ENCODE data around the gene METTL25. TPM values are rescaled to one million over a fixed set of nuclear protein-coding genes. Genes with fewer than 3 reads are reported as not detected.

The METTL25 gene
- polyA plus RNA-seq, 1 donor: 9.4 TPM

DNA sequence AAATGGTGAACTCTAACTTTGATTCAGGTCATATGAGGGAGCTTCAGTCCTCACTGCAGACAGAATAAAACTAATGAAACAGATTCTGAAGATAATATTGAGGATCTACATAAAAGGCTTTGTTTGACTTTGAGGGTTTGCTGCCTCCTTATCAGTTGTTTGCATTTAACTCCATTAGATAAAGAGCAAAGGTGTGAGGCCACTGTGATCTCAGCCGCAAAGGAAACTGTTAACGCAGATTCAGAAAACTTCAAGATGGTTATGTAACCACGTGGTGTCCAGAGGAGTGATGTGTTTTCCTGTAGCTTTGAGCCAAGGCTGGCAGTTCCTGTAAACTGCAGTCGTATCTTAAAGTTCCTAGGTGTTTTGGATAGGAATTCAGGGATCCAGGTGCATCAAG, 67.8 kb downstream of the METTL25 start:
- WGBS (ENCODE audit: insufficient coverage, low lambda C conversion rate): no CpG with 5 or more reads among the region's 4 CpGs
- Histone ChIP-seq H3K36me3 (ENCODE audit: control insufficient read depth, insufficient read depth, low read length) (no peaks in the 10 kb centered on the region), H3K27me3 (ENCODE audit: control insufficient read depth, insufficient read depth, low read length) (no peaks in the 10 kb centered on the region), H3K4me1 (ENCODE audit: control insufficient read depth, insufficient read depth, low read length) (no peaks in the 10 kb centered on the region), H3K27ac (ENCODE audit: low read length) (no peak overlapping the region), H3K4me3 (ENCODE audit: low read length) (no peak overlapping the region), H3K9me3 (ENCODE audit: control insufficient read depth, low read depth, low read length) (no peaks in the 10 kb centered on the region)
- peak in 1 of 2 donors; percentile 8 for DNase-seq

DNA sequence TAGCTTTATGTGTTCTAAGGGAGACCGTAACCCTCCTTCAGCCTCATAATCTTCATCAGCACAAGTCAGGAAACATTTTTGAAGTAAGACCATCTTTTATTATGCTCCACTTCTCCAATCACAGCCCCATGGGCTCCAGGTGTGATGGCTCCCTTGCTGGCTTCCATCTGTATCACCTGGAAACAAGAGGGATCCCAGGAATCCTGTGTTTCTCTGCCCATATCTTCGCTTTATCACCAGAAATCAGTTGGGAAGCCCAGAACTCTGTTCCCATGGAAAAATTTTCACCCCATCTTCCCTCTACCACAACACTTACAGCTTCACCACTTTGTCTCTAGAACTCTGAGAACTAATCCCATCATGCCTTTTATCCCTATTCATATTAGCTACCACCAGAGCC, 68.3 kb downstream of the METTL25 start:
- no peaks in the 10 kb centered on the region for H3K36me3 ChIP-seq (ENCODE audit: control insufficient read depth, insufficient read depth, low read length)
- DNase-seq: no peak
- no peaks in the 10 kb centered on the region for H3K4me1 ChIP-seq (ENCODE audit: control insufficient read depth, insufficient read depth, low read length)
- H3K27ac ChIP-seq (ENCODE audit: low read length): no peak overlapping the region
- WGBS (ENCODE audit: insufficient coverage, low lambda C conversion rate): no CpG with 5 or more reads among the region's 2 CpGs
- no peak overlapping the region for H3K4me3 ChIP-seq (ENCODE audit: low read length)
- H3K9me3 ChIP-seq (ENCODE audit: control insufficient read depth, low read depth, low read length): no peaks in the 10 kb centered on the region
- no peaks in the 10 kb centered on the region for H3K27me3 ChIP-seq (ENCODE audit: control insufficient read depth, insufficient read depth, low read length)

DNA sequence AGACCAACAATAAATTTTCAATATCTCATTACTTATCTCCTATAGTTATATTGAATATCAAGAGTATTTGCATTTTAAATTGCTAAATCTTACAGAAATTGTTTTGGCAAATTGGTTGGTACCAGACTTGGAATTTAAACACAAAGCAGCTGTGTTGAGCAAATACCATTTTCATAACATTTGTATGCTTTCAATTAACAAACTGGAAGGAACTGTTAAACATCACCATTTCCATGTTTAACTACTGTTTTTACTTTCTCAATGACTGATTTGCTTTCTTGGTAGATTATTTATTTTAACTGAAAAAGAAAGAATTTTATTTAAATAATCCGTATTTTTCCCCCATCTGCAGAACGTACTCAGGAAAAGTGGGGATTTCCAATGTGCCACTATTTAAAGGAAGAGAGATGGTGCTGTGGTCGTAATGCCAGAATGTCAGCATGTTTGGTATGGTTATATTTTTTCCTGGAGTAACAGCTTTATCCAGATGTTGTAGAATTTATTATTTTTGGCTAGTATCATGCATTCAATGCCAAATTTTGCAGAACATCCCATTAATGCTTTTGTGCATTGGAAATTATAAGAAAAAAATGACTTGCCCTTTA, 72.3 kb downstream of the METTL25 start:
- no peak for DNase-seq
- Histone ChIP-seq H3K27ac (ENCODE audit: low read length) (no peak overlapping the region), H3K4me3 (ENCODE audit: low read length) (no peak overlapping the region), H3K4me1 (ENCODE audit: control insufficient read depth, insufficient read depth, low read length) (no peaks in the 10 kb centered on the region), H3K9me3 (ENCODE audit: control insufficient read depth, low read depth, low read length) (no peaks in the 10 kb centered on the region), H3K27me3 (ENCODE audit: control insufficient read depth, insufficient read depth, low read length) (no peaks in the 10 kb centered on the region), H3K36me3 (ENCODE audit: control insufficient read depth, insufficient read depth, low read length) (no peaks in the 10 kb centered on the region)
- no CpG with 5 or more reads among the region's 3 CpGs for WGBS (ENCODE audit: insufficient coverage, low lambda C conversion rate)

DNA sequence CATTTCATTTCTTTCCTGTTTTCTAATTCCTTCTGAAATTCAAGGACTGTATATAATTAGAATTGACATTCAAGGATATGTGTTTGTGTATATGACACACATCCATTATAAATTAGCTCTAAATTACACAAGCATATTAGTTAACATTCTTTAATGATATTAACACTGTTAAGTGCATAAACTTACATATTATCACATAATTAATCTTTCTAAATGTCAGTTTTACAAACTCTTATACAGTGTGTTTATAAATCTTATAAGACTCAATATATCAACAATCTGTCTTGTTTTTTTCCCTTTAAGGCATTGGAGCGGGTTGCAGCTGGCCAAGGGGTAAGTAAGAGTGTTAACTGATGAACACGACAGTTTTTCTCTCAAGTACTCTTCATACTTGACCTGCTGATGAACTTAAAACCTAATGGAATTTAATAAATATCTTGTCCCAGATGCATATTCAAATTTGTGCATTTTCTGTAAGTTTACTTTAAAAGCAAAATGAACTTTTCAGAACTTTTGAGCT, 76.1 kb downstream of the METTL25 start:
- Histone ChIP-seq H3K4me3 (ENCODE audit: low read length) (no peak overlapping the region), H3K36me3 (ENCODE audit: control insufficient read depth, insufficient read depth, low read length) (no peaks in the 10 kb centered on the region), H3K4me1 (ENCODE audit: control insufficient read depth, insufficient read depth, low read length) (no peaks in the 10 kb centered on the region), H3K27me3 (ENCODE audit: control insufficient read depth, insufficient read depth, low read length) (no peaks in the 10 kb centered on the region), H3K9me3 (ENCODE audit: control insufficient read depth, low read depth, low read length) (no peaks in the 10 kb centered on the region), H3K27ac (ENCODE audit: low read length) (no peak overlapping the region)
- DNase-seq: no peak
- WGBS (ENCODE audit: insufficient coverage, low lambda C conversion rate): 80% methylated on average over 1 of the region's 2 CpGs

GRCh38 chr12:82436354-82436753, 78.0 kb downstream of the METTL25 start:
- DNase-seq: no peak
- Histone ChIP-seq H3K27ac (ENCODE audit: low read length) (no peak overlapping the region), H3K36me3 (ENCODE audit: control insufficient read depth, insufficient read depth, low read length) (peaks cover 4% of the 10 kb centered on the region), H3K27me3 (ENCODE audit: control insufficient read depth, insufficient read depth, low read length) (no peaks in the 10 kb centered on the region), H3K9me3 (ENCODE audit: control insufficient read depth, low read depth, low read length) (no peaks in the 10 kb centered on the region), H3K4me1 (ENCODE audit: control insufficient read depth, insufficient read depth, low read length) (no peaks in the 10 kb centered on the region), H3K4me3 (ENCODE audit: low read length) (no peak overlapping the region)
- WGBS (ENCODE audit: insufficient coverage, low lambda C conversion rate): 70% methylated on average over 1 of the region's 1 CpG

GRCh38 chr12:82437744-82438143, 79.4 kb downstream of the METTL25 start:
- Histone ChIP-seq H3K9me3 (ENCODE audit: control insufficient read depth, low read depth, low read length) (no peaks in the 10 kb centered on the region), H3K4me3 (ENCODE audit: low read length) (no peak overlapping the region), H3K4me1 (ENCODE audit: control insufficient read depth, insufficient read depth, low read length) (no peaks in the 10 kb centered on the region), H3K27me3 (ENCODE audit: control insufficient read depth, insufficient read depth, low read length) (no peaks in the 10 kb centered on the region), H3K27ac (ENCODE audit: low read length) (no peak overlapping the region), H3K36me3 (ENCODE audit: control insufficient read depth, insufficient read depth, low read length) (peaks cover 11% of the 10 kb centered on the region)
- no peak for DNase-seq
- WGBS (ENCODE audit: insufficient coverage, low lambda C conversion rate): 90% methylated on average over 2 of the region's 3 CpGs

DNA sequence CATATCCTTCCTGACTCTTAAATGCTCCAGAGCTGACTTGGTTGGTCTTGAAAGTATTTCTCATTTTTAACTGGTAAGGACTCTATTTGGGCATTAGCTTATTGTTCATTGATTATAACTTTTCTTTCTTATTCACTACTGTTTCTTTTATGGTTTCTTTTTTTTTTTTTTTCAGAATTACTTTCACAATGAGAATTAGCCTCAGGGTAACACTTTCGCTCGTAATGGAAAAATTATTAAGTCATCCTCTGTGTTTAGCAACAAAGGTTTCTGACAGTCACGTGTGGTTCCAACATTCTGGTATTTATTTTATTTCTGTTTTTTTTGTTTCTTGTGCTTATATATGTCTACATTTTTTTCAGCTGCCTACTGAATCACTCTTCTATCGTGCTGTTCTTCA, 80.0 kb downstream of the METTL25 start:
- Histone ChIP-seq H3K27me3 (ENCODE audit: control insufficient read depth, insufficient read depth, low read length) (no peaks in the 10 kb centered on the region), H3K27ac (ENCODE audit: low read length) (no peak overlapping the region), H3K4me3 (ENCODE audit: low read length) (no peak overlapping the region), H3K36me3 (ENCODE audit: control insufficient read depth, insufficient read depth, low read length) (peaks cover 11% of the 10 kb centered on the region), H3K9me3 (ENCODE audit: control insufficient read depth, low read depth, low read length) (no peaks in the 10 kb centered on the region), H3K4me1 (ENCODE audit: control insufficient read depth, insufficient read depth, low read length) (no peaks in the 10 kb centered on the region)
- no peak for DNase-seq
- WGBS (ENCODE audit: insufficient coverage, low lambda C conversion rate): 100% methylated on average over 4 of the region's 4 CpGs

- H3K27ac ChIP-seq (ENCODE audit: low read length): no peak overlapping the region
- no peaks in the 10 kb centered on the region for H3K9me3 ChIP-seq (ENCODE audit: control insufficient read depth, low read depth, low read length)
- no peak for DNase-seq
- WGBS (ENCODE audit: insufficient coverage, low lambda C conversion rate): no CpG with 5 or more reads among the region's 1 CpG
- no peaks in the 10 kb centered on the region for H3K4me1 ChIP-seq (ENCODE audit: control insufficient read depth, insufficient read depth, low read length)
- H3K36me3 ChIP-seq (ENCODE audit: control insufficient read depth, insufficient read depth, low read length): peaks cover 11% of the 10 kb centered on the region
- H3K27me3 ChIP-seq (ENCODE audit: control insufficient read depth, insufficient read depth, low read length): no peaks in the 10 kb centered on the region
- no peak overlapping the region for H3K4me3 ChIP-seq (ENCODE audit: low read length)
Measured at GRCh38 chr12:82440885-82441284, 82.6 kb downstream of the METTL25 start.

- Histone ChIP-seq H3K4me3 (ENCODE audit: low read length) (no peak overlapping the region), H3K27me3 (ENCODE audit: control insufficient read depth, insufficient read depth, low read length) (no peaks in the 10 kb centered on the region)
- WGBS (ENCODE audit: insufficient coverage, low lambda C conversion rate): 100% methylated on average over 2 of the region's 2 CpGs
Measured at GRCh38 chr12:82448911-82449578, 90.7 kb downstream of the METTL25 start.

DNA sequence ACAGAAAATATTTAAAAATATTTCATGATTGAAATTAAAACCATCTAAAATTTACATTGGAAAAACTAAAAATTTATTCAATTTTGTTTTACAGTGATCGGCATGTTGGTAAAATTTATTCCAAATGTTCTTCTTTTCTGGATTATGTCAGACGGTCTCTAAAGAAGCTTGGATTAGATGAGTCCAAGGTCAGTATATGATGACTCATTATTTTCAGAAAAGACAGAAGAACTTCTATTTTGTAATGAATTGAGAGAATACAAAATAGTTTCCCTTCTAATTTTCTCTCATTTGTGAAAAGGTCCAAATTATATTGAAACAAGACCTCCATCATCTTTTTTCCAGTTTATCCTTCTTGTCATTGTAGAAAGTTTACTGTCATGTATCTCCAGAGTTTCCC, 98.3 kb downstream of the METTL25 start:
- no peaks in the 10 kb centered on the region for H3K9me3 ChIP-seq (ENCODE audit: control insufficient read depth, low read depth, low read length)
- 100% methylated on average over 2 of the region's 2 CpGs for WGBS (ENCODE audit: insufficient coverage, low lambda C conversion rate)
- no peak overlapping the region for H3K4me3 ChIP-seq (ENCODE audit: low read length)
- H3K36me3 ChIP-seq (ENCODE audit: control insufficient read depth, insufficient read depth, low read length): peaks cover 6% of the 10 kb centered on the region
- no peaks in the 10 kb centered on the region for H3K27me3 ChIP-seq (ENCODE audit: control insufficient read depth, insufficient read depth, low read length)
- H3K27ac ChIP-seq (ENCODE audit: low read length): no peak overlapping the region
- no peak for DNase-seq
- H3K4me1 ChIP-seq (ENCODE audit: control insufficient read depth, insufficient read depth, low read length): no peaks in the 10 kb centered on the region

More at GRCh38 chr12:82448911-82449578, 90.7 kb downstream of the METTL25 start:
- H3K27ac ChIP-seq (ENCODE audit: low read length): no peak overlapping the region
- DNase-seq: no peak
- no peaks in the 10 kb centered on the region for H3K36me3 ChIP-seq (ENCODE audit: control insufficient read depth, insufficient read depth, low read length)
- no peaks in the 10 kb centered on the region for H3K4me1 ChIP-seq (ENCODE audit: control insufficient read depth, insufficient read depth, low read length)
- no peaks in the 10 kb centered on the region for H3K9me3 ChIP-seq (ENCODE audit: control insufficient read depth, low read depth, low read length)

- Histone ChIP-seq H3K36me3 (ENCODE audit: control insufficient read depth, insufficient read depth, low read length) (peaks cover 6% of the 10 kb centered on the region), H3K4me1 (ENCODE audit: control insufficient read depth, insufficient read depth, low read length) (no peaks in the 10 kb centered on the region), H3K4me3 (ENCODE audit: low read length) (no peak overlapping the region), H3K9me3 (ENCODE audit: control insufficient read depth, low read depth, low read length) (no peaks in the 10 kb centered on the region), H3K27me3 (ENCODE audit: control insufficient read depth, insufficient read depth, low read length) (no peaks in the 10 kb centered on the region), H3K27ac (ENCODE audit: low read length) (no peak overlapping the region)
- no CpG with 5 or more reads among the region's 1 CpG for WGBS (ENCODE audit: insufficient coverage, low lambda C conversion rate)
- no peak for DNase-seq
Measured at GRCh38 chr12:82458101-82458500, 99.8 kb downstream of the METTL25 start.

All from large intestine (tissue), 3 donors.